Brain pericyte (primary cell): Measurements from ENCODE around the gene CADPS2.
"Not testable (repeated sequence)": the region's sequence is repeated elsewhere in the genome, so short reads cannot be mapped to it uniquely, and the experiment has no call there.

Experiments
- DNase-seq: peaks from one replicate; pipeline ENCODE4 v3.0.0-alpha.2; 2012; ENCODE audit warnings: low read depth, low spot score

CADPS2 gene

GRCh38 chr7:122715183-122715582, 171.1 kb downstream of the CADPS2 start:
- no peak for DNase-seq

DNA sequence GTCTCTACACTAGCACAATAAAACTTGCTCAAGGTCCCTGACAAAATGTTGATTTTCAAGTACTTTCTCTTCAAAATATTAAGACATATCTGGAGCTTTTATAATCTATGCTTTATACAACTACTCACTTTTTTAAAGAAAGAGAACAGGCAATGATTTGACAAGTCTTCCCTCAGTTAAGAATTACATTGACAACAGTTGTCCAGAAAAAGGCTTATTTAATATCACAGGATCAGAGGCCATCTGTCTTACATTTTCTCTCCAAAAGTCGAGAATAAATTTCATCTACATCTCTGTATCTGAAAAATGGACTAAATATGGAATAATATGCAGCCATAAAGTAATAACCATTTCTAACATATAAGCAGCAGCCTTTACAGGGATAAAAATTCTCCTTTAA, 175.3 kb downstream of the CADPS2 start:
- DNase-seq: no peak

DNA sequence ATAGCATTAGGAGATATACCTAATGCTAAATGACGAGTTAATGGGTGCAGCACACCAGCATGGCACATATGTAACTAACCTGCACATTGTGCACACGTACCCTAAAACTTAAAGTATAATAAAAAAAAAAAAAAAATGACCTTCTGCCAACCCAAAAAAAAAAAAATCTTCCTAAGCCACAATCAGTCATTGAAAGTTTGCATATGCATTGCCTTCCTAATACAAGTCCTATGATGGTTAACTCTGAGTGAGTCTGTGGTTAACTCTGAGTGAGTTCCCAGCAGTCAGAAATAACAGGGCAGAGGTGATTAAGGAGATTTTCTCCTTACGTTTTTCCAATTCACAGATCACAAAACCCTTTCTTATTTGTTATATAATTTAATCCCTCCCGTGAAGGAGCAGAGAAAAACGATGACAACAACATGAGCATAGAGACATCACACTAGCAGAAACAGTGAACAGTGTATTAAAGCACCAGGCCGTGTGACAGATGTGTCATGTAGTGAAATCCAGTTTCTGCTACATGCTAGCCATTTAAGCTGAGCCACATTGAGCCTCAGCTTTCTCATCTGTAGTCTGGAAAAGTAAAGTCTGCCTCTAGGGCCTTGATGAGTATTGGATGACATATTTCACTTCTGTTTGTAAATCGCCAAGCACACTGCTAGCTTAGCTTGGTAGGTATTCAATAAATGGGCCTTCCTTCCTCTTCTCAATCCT, 176.2 kb downstream of the CADPS2 start:
- no peak for DNase-seq

GRCh38 chr7:122706836-122707235, 179.4 kb downstream of the CADPS2 start:
- DNase-seq: no peak

DNA sequence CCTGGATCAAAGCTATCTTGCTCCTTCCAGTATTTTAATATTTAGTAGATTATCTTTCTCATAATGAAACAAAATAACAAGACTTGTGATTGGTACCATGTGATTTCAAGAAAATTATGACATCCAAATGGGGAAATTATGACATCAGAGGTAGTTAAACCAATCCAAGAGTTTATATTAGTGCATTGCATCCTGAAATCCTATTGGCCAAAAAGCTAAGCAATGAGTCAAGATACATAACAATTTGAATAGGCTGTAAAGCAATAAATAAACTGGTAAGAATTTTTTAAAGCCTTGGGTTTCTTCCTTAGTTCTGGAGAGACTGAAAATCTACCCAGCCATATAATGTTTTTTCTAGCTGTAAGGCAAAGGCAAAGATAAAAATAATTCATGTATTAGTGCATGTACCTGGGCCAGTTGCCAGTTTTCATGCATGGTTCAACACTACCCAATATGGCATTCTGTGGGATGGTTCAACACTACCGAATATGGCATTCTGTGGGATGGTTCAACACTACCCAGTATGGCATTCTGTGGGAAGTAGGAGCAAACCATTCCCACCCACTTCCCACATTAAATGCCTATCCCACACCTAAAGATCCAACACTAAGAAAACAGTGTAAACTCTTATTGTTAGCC, 183.3 kb downstream of the CADPS2 start, which contains the start of gene RNF148:
Gene RNF148 (minus strand): TSS at position 51 of the 639 bp plus-strand sequence. CDS start 172 bp downstream, outside the sequence.
- no peak for DNase-seq

- DNase-seq: no peak
Observed at GRCh38 chr7:122699017-122699416, 187.2 kb downstream of the CADPS2 start, which contains the start of gene RNF133. TSS of gene RNF133 (minus strand) at chr7:122699117. CDS start at chr7:122698918, 199 bp downstream.

- DNase-seq: no peak
Observed at GRCh38 chr7:122695816-122696215, 190.4 kb downstream of the CADPS2 start.

DNA sequence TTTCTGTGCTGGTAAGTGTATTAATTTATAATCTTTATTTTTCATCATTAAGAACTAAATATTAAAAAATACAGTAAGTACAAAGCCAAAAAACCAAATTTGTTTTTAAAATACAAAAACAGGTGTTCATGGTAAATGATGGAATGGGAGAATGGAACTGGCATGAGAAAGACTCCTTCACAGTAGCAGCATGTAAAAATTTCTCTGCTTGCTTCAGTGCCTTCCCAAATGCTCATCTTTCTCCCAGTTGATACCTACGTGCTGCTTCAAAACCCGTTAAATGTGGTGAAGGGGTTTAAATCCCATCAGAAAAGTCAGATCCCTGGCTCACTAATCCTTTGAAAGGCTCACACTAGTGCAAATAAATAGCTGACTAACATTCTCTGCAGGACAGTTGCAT, 191.6 kb downstream of the CADPS2 start:
- no peak for DNase-seq

GRCh38 chr7:122692769-122693309, 193.4 kb downstream of the CADPS2 start:
- no peak for DNase-seq

DNA sequence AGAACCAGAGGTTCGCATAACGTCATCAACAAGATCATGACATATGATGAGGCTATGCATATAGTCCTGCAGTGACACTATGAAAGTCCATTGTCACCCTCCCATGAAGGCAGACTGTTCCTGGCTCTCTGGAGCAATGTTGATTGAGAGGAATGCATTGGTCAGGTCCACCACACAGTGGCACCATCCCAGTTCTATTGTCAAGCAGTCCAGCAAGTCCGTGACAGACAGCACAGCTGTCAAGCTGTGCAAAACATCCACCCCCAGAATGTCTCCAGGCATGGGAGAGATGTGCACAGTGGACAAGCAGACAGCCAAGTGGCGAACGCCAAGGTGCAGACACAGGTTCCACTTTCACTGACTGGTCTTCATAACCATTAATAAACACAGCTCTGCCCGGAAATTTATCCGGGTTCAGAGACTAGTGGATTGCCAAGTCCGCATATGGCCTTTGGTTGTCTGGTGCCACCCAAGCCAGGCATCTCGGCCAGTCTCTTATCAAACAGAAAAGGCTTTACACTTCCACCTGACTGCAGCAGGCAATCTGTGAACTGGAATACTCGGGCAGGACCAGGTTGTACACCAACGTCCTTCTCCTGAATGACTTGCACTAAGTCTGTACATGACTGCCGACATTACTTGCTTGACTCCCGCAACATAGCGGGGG, 194.6 kb downstream of the CADPS2 start:
- DNase-seq: no peak

- DNase-seq: no peak
Observed at GRCh38 chr7:122689346-122690109, 196.7 kb downstream of the CADPS2 start.

DNA sequence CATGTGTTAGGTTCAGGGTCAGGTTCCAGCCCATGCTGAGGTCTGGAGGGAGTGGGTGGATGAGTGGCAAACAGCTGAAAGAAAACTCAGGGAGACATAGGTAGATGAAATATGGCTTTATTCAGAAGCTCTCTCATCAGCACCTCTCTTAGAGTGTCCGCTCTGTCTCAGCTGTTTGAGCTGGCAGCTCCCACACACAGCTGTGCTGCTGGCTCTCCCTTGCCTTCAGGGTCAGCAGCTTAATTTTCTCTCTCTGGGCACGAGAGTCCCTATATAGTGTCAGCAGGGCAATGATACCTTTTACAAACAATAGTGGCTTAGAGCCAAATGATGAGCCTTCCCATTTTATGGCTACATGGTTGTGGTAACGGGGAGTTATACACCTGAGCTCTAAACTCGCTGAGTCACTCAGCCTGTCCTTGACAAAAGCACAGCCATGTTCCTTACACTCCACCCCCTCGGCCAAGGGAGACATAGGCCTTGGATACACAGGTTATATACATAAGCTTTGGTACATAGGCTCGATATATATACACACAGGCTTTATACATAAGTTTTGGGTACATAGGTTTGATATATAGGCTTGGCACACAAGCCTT, 197.8 kb downstream of the CADPS2 start:
- no peak for DNase-seq

DNA sequence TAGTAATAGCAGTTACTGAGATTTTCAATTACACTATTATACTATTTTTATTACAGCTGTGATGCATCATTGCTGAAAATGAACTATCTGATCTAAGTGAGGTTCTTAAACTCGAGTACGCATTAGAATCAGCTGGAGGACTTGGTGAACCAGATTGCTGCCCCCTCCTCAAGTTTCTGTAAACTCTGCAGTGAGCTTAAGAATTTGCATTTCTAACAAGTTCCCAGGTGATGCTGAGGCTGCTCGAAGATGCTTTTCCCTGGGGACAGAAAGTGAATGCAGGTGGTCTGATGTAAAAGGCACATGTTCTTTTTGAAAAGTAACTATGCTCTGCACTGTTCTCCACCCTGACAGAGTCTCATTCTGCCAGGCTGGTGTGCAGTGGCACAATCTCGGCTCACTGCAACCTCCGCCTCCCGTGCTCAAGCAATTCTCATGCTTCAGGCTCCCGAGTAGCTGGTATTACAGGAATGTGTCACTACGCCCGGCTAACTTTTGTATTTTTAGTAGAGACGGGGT, 199.8 kb downstream of the CADPS2 start:
- DNase-seq: no peak

DNA sequence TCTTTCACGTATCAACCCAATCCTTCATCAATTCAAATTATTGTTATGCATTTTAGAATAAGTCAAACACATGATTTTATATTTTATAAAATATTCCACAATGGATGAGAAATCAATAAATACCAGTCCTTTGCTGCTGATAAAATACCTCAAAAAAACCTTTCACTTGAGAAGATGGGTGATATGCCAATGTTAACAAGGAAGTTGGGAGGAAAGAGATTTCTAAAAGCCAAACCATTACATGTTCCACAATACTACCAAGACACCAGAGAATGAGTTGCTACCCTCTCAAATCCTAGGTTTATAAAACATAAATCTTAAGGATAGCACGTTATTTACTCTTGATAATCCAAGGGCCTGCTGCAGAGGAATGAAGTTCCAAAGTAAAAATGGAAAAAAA, 201.8 kb downstream of the CADPS2 start:
- DNase-seq: no peak

DNA sequence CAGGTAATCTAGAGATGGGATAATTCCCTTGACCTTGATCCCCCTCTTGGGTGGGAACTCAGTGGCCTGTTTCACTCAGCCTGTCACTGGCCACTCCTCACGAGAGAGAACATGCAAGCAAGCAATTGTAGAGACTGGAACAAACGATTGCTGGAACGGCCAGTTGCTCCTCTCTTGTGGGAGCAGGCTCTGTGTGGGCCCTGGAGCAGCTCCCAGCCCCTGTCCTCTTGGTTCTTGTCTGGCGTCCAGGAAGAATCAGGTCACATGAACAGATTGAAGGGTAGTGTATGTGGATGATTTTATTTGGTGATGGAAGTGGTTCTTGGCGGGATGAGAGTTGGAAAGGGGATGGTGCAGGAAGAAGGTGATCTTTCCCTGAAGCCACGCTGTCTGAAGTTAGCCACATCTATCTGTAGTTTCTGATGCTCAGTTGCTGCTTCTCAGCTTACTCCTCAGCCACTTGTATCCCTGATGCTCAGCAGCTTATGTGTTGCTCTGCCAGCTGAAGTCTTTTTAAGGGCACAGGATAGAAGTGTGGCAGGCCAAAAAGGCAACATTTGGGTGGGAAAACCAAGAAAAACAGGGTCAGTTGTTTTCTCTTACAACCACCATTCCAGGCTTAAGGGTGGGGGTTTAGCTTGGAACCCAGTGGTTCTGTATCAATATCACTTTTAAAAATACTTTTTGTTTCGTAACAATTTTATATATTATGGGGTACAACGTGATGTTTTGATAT, 203.3 kb downstream of the CADPS2 start:
- no peak for DNase-seq

DNA sequence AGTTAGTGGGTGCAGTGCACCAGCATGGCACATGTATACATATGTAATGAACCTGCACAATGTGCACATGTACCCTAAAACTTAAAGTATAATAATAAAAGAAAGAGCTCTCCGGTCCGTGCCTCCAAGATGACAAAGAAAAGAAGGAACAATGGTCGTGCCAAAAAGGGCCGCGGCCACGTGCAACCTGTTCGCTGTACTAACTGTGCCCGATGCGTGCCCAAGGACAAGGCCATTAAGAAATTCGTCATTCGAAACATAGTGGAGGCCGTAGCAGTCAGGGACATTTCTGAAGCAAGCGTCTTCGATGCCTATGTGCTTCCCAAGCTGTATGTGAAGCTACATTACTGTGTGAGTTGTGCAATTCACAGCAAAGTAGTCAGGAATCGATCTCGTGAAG, 205.1 kb downstream of the CADPS2 start:
- not testable (repeated sequence) for DNase-seq

GRCh38 chr7:122679813-122680212, 206.4 kb downstream of the CADPS2 start:
- no peak for DNase-seq

DNA sequence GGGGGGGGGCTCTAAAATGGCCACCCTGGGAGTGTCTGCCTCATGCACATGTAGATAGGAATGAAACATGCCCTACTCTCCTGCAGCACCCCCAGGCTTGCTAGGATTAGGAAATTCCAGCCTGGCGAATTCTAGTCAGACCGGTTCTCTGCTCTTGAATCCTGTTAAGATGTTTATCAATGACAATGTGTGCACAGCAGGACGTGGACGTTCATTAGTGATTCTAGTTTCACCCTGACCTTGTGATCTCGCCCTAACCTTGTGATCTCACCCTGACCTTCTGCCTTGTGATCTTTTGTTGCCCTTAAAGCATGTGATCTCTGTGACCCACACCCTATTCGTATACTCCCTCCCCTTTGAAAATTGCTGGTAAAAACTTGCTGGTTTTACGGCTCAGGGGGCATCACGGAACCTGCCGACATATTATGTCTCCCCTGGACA, 207.0 kb downstream of the CADPS2 start:
- not testable (repeated sequence) for DNase-seq

DNA sequence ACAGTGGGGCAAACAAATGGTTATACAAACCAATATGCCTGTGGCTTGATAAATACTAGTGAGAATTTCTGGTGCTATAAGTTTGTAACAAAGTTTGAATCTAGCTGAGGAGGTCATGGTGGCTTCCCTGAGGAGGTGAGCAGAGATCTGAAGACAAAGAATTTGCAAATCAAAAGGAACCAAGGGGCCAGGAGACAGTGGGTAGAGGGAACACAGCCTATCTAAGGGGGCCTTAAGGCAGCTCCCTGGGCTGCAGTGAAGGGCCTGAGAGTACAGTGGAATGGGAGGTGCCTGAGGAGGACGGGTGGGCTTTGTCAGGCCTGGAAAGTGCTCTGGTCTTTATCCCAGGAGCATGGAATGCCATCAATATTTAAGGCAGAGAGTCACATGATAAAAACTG, 209.1 kb downstream of the CADPS2 start:
- no peak for DNase-seq

DNA sequence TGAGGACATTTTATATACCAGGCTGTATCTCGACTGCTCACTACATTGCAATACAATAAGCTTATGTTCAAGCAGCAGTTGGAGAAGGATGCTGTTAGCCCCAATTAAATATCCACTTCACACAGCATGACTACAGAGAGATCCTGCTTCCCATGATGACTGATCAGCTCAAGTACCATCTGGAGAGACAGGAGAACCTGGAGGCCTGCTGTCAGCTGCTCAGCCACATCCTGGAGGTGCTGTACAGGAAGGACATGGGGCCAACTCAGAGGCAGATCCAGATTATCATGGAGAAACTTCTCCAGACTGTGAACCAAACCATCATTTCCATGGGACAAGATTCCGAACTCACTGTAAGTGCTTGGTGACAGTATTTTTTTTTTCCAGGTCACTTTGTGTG, 209.8 kb downstream of the CADPS2 start:
- no peak for DNase-seq
